ENCODE measurements around the gene NUDT17. TPM values are rescaled to one million over a fixed set of nuclear protein-coding genes. Genes with fewer than 3 reads are reported as not detected.

Gene NUDT17
- total RNA-seq, 5 donors from 2014 or later (not counting 1 experiment from before 2014, with no cell fraction given), result 2.8 to 7.6 (median 6.3) TPM

- ATAC-seq (replicated peaks in 1 of 4), result no peak
- no peaks in the 10 kb centered on the region for H3K9me3 ChIP-seq
- H3K9me3 Mint-ChIP-seq, result no peaks in the 10 kb centered on the region
Observed at GRCh38 chr1:145884675-145885074, 39.2 kb downstream of the NUDT17 start.

GRCh38 chr1:145885738-145886287 is 40.4 kb downstream of the NUDT17 start, which contains the start of gene ANKRD35:
TSS of gene ANKRD35 (minus strand) at chr1:145885866. CDS start at chr1:145885758, 108 bp downstream.
- H3K27ac ChIP-seq (ENCODE audit: low read length), result no peak within 1 kb of the TSS

More at GRCh38 chr1:145884675-145885074, 39.2 kb downstream of the NUDT17 start:
- Mint-ChIP-seq H3K27ac (peak overlapping the region in 1 of 2 donors; percentile 48), H3K36me3 (no peaks in the 10 kb centered on the region), H3K27me3 (peaks cover 19 to 22% of the 10 kb centered on the region in 2 donors), H3K4me1 (peaks cover 12 to 20% (median 16%) of the 10 kb centered on the region in 3 donors), H3K4me3 (peak overlapping the region; percentile 73 to 82 (median 80))
- Histone ChIP-seq H3K4me1 (ENCODE audit: control insufficient read depth in 1 of 2, extremely low read depth in 1 of 2, insufficient read depth in 2 of 2, low read length in 2 of 2) (peaks cover 0 to 17% of the 10 kb centered on the region in 2 experiments), H3K36me3 (ENCODE audit: control insufficient read depth in 2 of 2, extremely low read depth in 1 of 2, insufficient read depth in 1 of 2, low read length in 1 of 2) (no peaks in the 10 kb centered on the region), H3K27ac (ENCODE audit: low read length) (no peak overlapping the region), H3K27me3 (replicated peaks in 1 of 2; ENCODE audit: control insufficient read depth in 2 of 2, extremely low read depth in 1 of 2, insufficient read depth in 2 of 2, low read length in 1 of 2) (peaks cover 3 to 18% of the 10 kb centered on the region in 2 experiments), H3K4me3 (ENCODE audit: control insufficient read depth in 1 of 2, extremely low read depth in 1 of 2, low read length in 1 of 2) (no peak overlapping the region)
- POLR2A ChIA-PET, result interaction anchor here in 1 of 2 donors (0.6 kb wide), 1 partner anchor 135 kb away, joined by 4 read pairs; no protein-coding TSS in a partner anchor
- WGBS (ENCODE audit: insufficient coverage), result 81% methylated on average over 1 of the region's 1 CpG
- no peak for DNase-seq
- CTCF ChIA-PET, result no interaction called here

GRCh38 chr1:145886390-145886789 is 41.0 kb downstream of the NUDT17 start:
- H3K4me1 Mint-ChIP-seq, result peaks cover 12 to 20% (median 16%) of the 10 kb centered on the region in 3 donors
- peak overlapping the region; percentile 54 to 77 for H3K4me3 ChIP-seq (ENCODE audit: control insufficient read depth in 1 of 2, extremely low read depth in 1 of 2, low read length in 1 of 2)
- peaks cover 0 to 17% of the 10 kb centered on the region in 2 experiments for H3K4me1 ChIP-seq (ENCODE audit: control insufficient read depth in 1 of 2, extremely low read depth in 1 of 2, insufficient read depth in 2 of 2, low read length in 2 of 2)
- H3K9me3 Mint-ChIP-seq, result no peaks in the 10 kb centered on the region
- no peaks in the 10 kb centered on the region for H3K36me3 Mint-ChIP-seq
- peaks cover 3 to 18% of the 10 kb centered on the region in 2 experiments for H3K27me3 ChIP-seq (replicated peaks in 1 of 2; ENCODE audit: control insufficient read depth in 2 of 2, extremely low read depth in 1 of 2, insufficient read depth in 2 of 2, low read length in 1 of 2)
- peaks cover 19 to 22% of the 10 kb centered on the region in 2 donors for H3K27me3 Mint-ChIP-seq
- no peak overlapping the region for H3K27ac Mint-ChIP-seq
- H3K36me3 ChIP-seq (ENCODE audit: control insufficient read depth in 2 of 2, extremely low read depth in 1 of 2, insufficient read depth in 1 of 2, low read length in 1 of 2), result no peaks in the 10 kb centered on the region
- 40% methylated on average over 5 of the region's 11 CpGs for WGBS (ENCODE audit: insufficient coverage)
- POLR2A ChIA-PET, result interaction anchor here (0.6 to 0.7 kb wide), 2 partner anchors 36 to 120 kb away, joined by 3 to 6 read pairs; no protein-coding TSS in a partner anchor
- H3K27ac ChIP-seq (ENCODE audit: low read length), result no peak overlapping the region
- peak overlapping the region; percentile 73 to 82 (median 80) for H3K4me3 Mint-ChIP-seq
- ATAC-seq (replicated peaks in 1 of 4) (peak in 2 of 4 experiments; percentile 3 to 7), DNase-seq (no peak)
- no peaks in the 10 kb centered on the region for H3K9me3 ChIP-seq
- CTCF ChIA-PET, result interaction anchor here in 1 of 2 donors (0.8 to 1.6 kb wide), 4 partner anchors 28 to 41 kb away, joined by 3 to 5 read pairs (median 4); partner anchors contain the start of genes NUDT17, PIAS3 and RBM8A

More at GRCh38 chr1:145885738-145886287, 40.4 kb downstream of the NUDT17 start, which contains the start of gene ANKRD35:
- H3K36me3 ChIP-seq (ENCODE audit: control insufficient read depth in 2 of 2, extremely low read depth in 1 of 2, insufficient read depth in 1 of 2, low read length in 1 of 2), result no peaks in the 10 kb centered on the region
- Mint-ChIP-seq H3K4me1 (peaks cover 12 to 20% (median 16%) of the 10 kb centered on the region in 3 donors), H3K36me3 (no peaks in the 10 kb centered on the region), H3K27ac (peak within 1 kb of the TSS; percentile 22 to 48), H3K27me3 (peaks cover 19 to 22% of the 10 kb centered on the region in 2 donors), H3K9me3 (no peaks in the 10 kb centered on the region), H3K4me3 (peak within 1 kb of the TSS; percentile 73 to 82 (median 80))
- ATAC-seq (replicated peaks in 1 of 4) (peak; percentile 98 to 100 (median 99)), DNase-seq (peak; percentile 75 to 94 (median 88))
- H3K4me3 ChIP-seq (ENCODE audit: control insufficient read depth in 1 of 2, extremely low read depth in 1 of 2, low read length in 1 of 2), result peak within 1 kb of the TSS; percentile 54 to 77
- 0% methylated on average over 33 of the region's 36 CpGs for WGBS (ENCODE audit: insufficient coverage)
- H3K9me3 ChIP-seq, result no peaks in the 10 kb centered on the region
- peaks cover 0 to 17% of the 10 kb centered on the region in 2 experiments for H3K4me1 ChIP-seq (ENCODE audit: control insufficient read depth in 1 of 2, extremely low read depth in 1 of 2, insufficient read depth in 2 of 2, low read length in 2 of 2)
- H3K27me3 ChIP-seq (replicated peaks in 1 of 2; ENCODE audit: control insufficient read depth in 2 of 2, extremely low read depth in 1 of 2, insufficient read depth in 2 of 2, low read length in 1 of 2), result peaks cover 3 to 18% of the 10 kb centered on the region in 2 experiments
- CTCF ChIA-PET, result interaction anchor here in 1 of 2 donors (0.7 to 1.6 kb wide), 6 partner anchors 14 to 72 kb away, joined by 3 to 5 read pairs (median 3); partner anchors contain the start of genes LIX1L, NUDT17, PIAS3 and RBM8A
- POLR2A ChIA-PET, result interaction anchor here (0.6 to 1.0 kb wide), 4 partner anchors 28 to 121 kb away, joined by 3 to 6 read pairs (median 3); partner anchors contain the start of gene POLR3C (in 1 of the 2)

GRCh38 chr1:145886816-145887215 is 41.4 kb downstream of the NUDT17 start:
- Histone ChIP-seq H3K9me3 (no peaks in the 10 kb centered on the region), H3K27me3 (replicated peaks in 1 of 2; ENCODE audit: control insufficient read depth in 2 of 2, extremely low read depth in 1 of 2, insufficient read depth in 2 of 2, low read length in 1 of 2) (peaks cover 3 to 18% of the 10 kb centered on the region in 2 experiments), H3K36me3 (ENCODE audit: control insufficient read depth in 2 of 2, extremely low read depth in 1 of 2, insufficient read depth in 1 of 2, low read length in 1 of 2) (no peaks in the 10 kb centered on the region), H3K27ac (ENCODE audit: low read length) (no peak overlapping the region), H3K4me3 (ENCODE audit: control insufficient read depth in 1 of 2, extremely low read depth in 1 of 2, low read length in 1 of 2) (no peak overlapping the region), H3K4me1 (ENCODE audit: control insufficient read depth in 1 of 2, extremely low read depth in 1 of 2, insufficient read depth in 2 of 2, low read length in 2 of 2) (peaks cover 0 to 17% of the 10 kb centered on the region in 2 experiments)
- Mint-ChIP-seq H3K27me3 (peaks cover 19 to 22% of the 10 kb centered on the region in 2 donors), H3K4me3 (peak overlapping the region; percentile 58 to 73 (median 72)), H3K9me3 (no peaks in the 10 kb centered on the region), H3K27ac (no peak overlapping the region), H3K4me1 (peaks cover 12 to 20% (median 16%) of the 10 kb centered on the region in 3 donors), H3K36me3 (no peaks in the 10 kb centered on the region)
- ATAC-seq (replicated peaks in 1 of 4), result no peak
- ChIA-PET CTCF (interaction anchor here in 1 of 2 donors (0.5 to 1.6 kb wide), 4 partner anchors 8 to 41 kb away, joined by 3 to 5 read pairs (median 4); partner anchors contain the start of genes NUDT17 and PIAS3), POLR2A (no interaction called here)
- WGBS (ENCODE audit: insufficient coverage), result 52% methylated on average over 4 of the region's 8 CpGs
- no peak for DNase-seq

- ATAC-seq (replicated peaks in 1 of 4), result no peak
- Mint-ChIP-seq H3K4me1 (peaks cover 12 to 20% (median 16%) of the 10 kb centered on the region in 3 donors), H3K9me3 (no peaks in the 10 kb centered on the region), H3K27me3 (peaks cover 17 to 20% of the 10 kb centered on the region in 2 donors), H3K4me3 (peak overlapping the region in 2 of 3 donors; percentile 17 to 73), H3K27ac (no peak overlapping the region), H3K36me3 (no peaks in the 10 kb centered on the region)
- ChIA-PET POLR2A (no interaction called here), CTCF (interaction anchor here in 1 of 2 donors (0.7 kb wide), 1 partner anchor 104 kb away, joined by 3 read pairs; no protein-coding TSS in a partner anchor)
- 100% methylated on average over 1 of the region's 5 CpGs for WGBS (ENCODE audit: insufficient coverage)
- Histone ChIP-seq H3K36me3 (ENCODE audit: control insufficient read depth in 2 of 2, extremely low read depth in 1 of 2, insufficient read depth in 1 of 2, low read length in 1 of 2) (no peaks in the 10 kb centered on the region), H3K9me3 (no peaks in the 10 kb centered on the region), H3K27me3 (replicated peaks in 1 of 2; ENCODE audit: control insufficient read depth in 2 of 2, extremely low read depth in 1 of 2, insufficient read depth in 2 of 2, low read length in 1 of 2) (peaks cover 3 to 14% of the 10 kb centered on the region in 2 experiments), H3K4me3 (ENCODE audit: control insufficient read depth in 1 of 2, extremely low read depth in 1 of 2, low read length in 1 of 2) (no peak overlapping the region), H3K27ac (ENCODE audit: low read length) (no peak overlapping the region), H3K4me1 (ENCODE audit: control insufficient read depth in 1 of 2, extremely low read depth in 1 of 2, insufficient read depth in 2 of 2, low read length in 2 of 2) (peaks cover 0 to 17% of the 10 kb centered on the region in 2 experiments)
- no peak for DNase-seq
Observed at GRCh38 chr1:145887631-145888030, 42.2 kb downstream of the NUDT17 start.

GRCh38 chr1:145889722-145890121 is 44.3 kb downstream of the NUDT17 start:
- no peaks in the 10 kb centered on the region for H3K36me3 Mint-ChIP-seq
- DNase-seq, result no peak
- CTCF ChIA-PET, result interaction anchor here in 1 of 2 donors (0.7 kb wide), 1 partner anchor 127 kb away, joined by 5 read pairs; no protein-coding TSS in a partner anchor
- no peak overlapping the region for H3K27ac ChIP-seq (ENCODE audit: low read length)
- POLR2A ChIA-PET, result no interaction called here
- peaks cover 0 to 17% of the 10 kb centered on the region in 2 experiments for H3K4me1 ChIP-seq (ENCODE audit: control insufficient read depth in 1 of 2, extremely low read depth in 1 of 2, insufficient read depth in 2 of 2, low read length in 2 of 2)
- H3K27me3 Mint-ChIP-seq, result peaks cover 6 to 7% of the 10 kb centered on the region in 2 donors
- peaks cover 3 to 9% of the 10 kb centered on the region in 2 experiments for H3K27me3 ChIP-seq (replicated peaks in 1 of 2; ENCODE audit: control insufficient read depth in 2 of 2, extremely low read depth in 1 of 2, insufficient read depth in 2 of 2, low read length in 1 of 2)
- no peaks in the 10 kb centered on the region for H3K9me3 Mint-ChIP-seq
- H3K36me3 ChIP-seq (ENCODE audit: control insufficient read depth in 2 of 2, extremely low read depth in 1 of 2, insufficient read depth in 1 of 2, low read length in 1 of 2), result no peaks in the 10 kb centered on the region
- no CpG with 5 or more reads among the region's 3 CpGs for WGBS (ENCODE audit: insufficient coverage)
- H3K9me3 ChIP-seq, result no peaks in the 10 kb centered on the region
- H3K4me1 Mint-ChIP-seq, result peaks cover 9 to 17% (median 14%) of the 10 kb centered on the region in 3 donors
- H3K4me3 ChIP-seq (ENCODE audit: control insufficient read depth in 1 of 2, extremely low read depth in 1 of 2, low read length in 1 of 2), result no peak overlapping the region
- ATAC-seq (replicated peaks in 1 of 4), result no peak
- H3K4me3 Mint-ChIP-seq, result no peak overlapping the region
- no peak overlapping the region for H3K27ac Mint-ChIP-seq

All from T-cell (primary cell).